Right lobe of liver (tissue), 4 donors: ENCODE data around the gene PLIN3.

Experiments used
- CTCF ChIP-seq, 4 donors: fragments of 200-600 bp in 3 of 4; fragments of 450-650 bp in 1 of 4; IDR thresholded peaks; one replicate each; pipeline versions ENCODE4 v1.5.1 to v1.8.0; 2016 to 2022; ENCODE audit warnings: antibody characterized with exemption in 4 of 4, mild to moderate bottlenecking in 2 of 4
- POLR2A ChIP-seq: fragments of 450-650 bp; IDR thresholded peaks from one replicate; pipeline ENCODE4 v1.6.1; 2017; ENCODE audit warnings: antibody characterized with exemption, mild to moderate bottlenecking
- donor health status: DM: no; HTN: no; CAD: no.
- donor health status: DM: no; HTN: no; CAD: no.
- donor health status: DM: no; HTN: yes; CAD: no.

- TF ChIP-seq CTCF (IDR thresholded peaks at IDR 0.05) (no peak), POLR2A (no peak)
These were observed 43.8 kb upstream of the PLIN3 start for GRCh38 chr19:4911314-4911713.
